ENCODE results near the gene MELTF.

DNA sequence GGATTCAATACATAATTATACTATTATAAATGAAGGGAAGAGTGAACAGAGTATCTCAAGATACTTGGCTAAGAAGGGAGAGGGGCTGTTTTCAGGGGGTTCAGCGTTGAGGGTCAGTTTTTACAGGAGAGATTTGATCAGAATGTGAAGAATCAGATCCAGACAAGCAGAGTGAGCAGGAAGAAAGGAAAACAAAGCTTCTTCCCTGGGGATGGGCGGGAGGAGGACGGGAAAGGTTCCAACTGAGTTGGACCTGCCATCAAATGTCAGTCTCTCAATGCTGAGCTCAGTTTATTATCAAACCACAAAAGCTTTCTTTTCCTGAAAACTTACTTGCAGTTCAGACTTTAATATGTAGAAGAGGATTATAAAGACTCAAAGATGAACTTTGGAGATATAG, 6.0 kb upstream of the MELTF start:
- TF ChIP-seq POLR2A (IDR thresholded peaks at IDR 0.05), result no peak
- TF ChIP-seq, protein P1, sequence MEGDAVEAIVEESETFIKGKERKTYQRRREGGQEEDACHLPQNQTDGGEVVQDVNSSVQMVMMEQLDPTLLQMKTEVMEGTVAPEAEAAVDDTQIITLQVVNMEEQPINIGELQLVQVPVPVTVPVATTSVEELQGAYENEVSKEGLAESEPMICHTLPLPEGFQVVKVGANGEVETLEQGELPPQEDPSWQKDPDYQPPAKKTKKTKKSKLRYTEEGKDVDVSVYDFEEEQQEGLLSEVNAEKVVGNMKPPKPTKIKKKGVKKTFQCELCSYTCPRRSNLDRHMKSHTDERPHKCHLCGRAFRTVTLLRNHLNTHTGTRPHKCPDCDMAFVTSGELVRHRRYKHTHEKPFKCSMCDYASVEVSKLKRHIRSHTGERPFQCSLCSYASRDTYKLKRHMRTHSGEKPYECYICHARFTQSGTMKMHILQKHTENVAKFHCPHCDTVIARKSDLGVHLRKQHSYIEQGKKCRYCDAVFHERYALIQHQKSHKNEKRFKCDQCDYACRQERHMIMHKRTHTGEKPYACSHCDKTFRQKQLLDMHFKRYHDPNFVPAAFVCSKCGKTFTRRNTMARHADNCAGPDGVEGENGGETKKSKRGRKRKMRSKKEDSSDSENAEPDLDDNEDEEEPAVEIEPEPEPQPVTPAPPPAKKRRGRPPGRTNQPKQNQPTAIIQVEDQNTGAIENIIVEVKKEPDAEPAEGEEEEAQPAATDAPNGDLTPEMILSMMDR (IDR thresholded peaks at IDR 0.05), result no peak

Data from adrenal gland (tissue), 5 donors.